ENCODE measurements around the gene IL11.
A peak's percentile ranks its signal among the peaks of the same experiment; 100 is the strongest.

Gene IL11

GRCh38 chr19:55390461-55390880 lies 20.2 kb upstream of the IL11 start:
- DNase-seq: peak; percentile 25

GRCh38 chr19:55389386-55390317 lies 19.4 kb upstream of the IL11 start:
- DNase-seq: no peak

GRCh38 chr19:55387736-55388497 lies 17.7 kb upstream of the IL11 start:
- DNase-seq: no peak

- no peak for DNase-seq
Measured at GRCh38 chr19:55386493-55386971, 16.3 kb upstream of the IL11 start.

GRCh38 chr19:55385724-55386492 lies 15.6 kb upstream of the IL11 start, which contains the start of gene RPL28:
Gene RPL28, plus strand, starts transcription at chr19:55385932. Its CDS starts 426 bp downstream, at chr19:55386358.
- peak; percentile 99 for DNase-seq

GRCh38 chr19:55384920-55385723 lies 14.9 kb upstream of the IL11 start:
- peak; percentile 97 for DNase-seq

- peak; percentile 70 for DNase-seq
Measured at GRCh38 chr19:55384131-55384919, 14.1 kb upstream of the IL11 start, which contains the start of gene TMEM238. Gene TMEM238, minus strand, starts transcription at chr19:55384292. Its CDS starts 33 bp downstream, at chr19:55384259.

GRCh38 chr19:55383279-55384130 lies 13.2 kb upstream of the IL11 start:
- DNase-seq: peak; percentile 57

GRCh38 chr19:55382522-55383054 lies 12.3 kb upstream of the IL11 start:
- DNase-seq: no peak

- DNase-seq: no peak
Measured at GRCh38 chr19:55382013-55382412, 11.8 kb upstream of the IL11 start.

GRCh38 chr19:55379174-55379573 lies 8.9 kb upstream of the IL11 start:
- no peak for DNase-seq

- DNase-seq: no peak
Measured at GRCh38 chr19:55377356-55378131, 7.3 kb upstream of the IL11 start.

GRCh38 chr19:55376241-55376933 lies 6.1 kb upstream of the IL11 start, which contains the start of gene TMEM190:
Gene TMEM190, plus strand, starts transcription at chr19:55376826. Its CDS starts 28 bp downstream, at chr19:55376854.
- DNase-seq: no peak

- DNase-seq: no peak
Measured at GRCh38 chr19:55373993-55374757, 3.9 kb upstream of the IL11 start.

GRCh38 chr19:55373306-55373992 lies 3.2 kb upstream of the IL11 start:
- DNase-seq: no peak

GRCh38 chr19:55372316-55373081 lies 2.2 kb upstream of the IL11 start:
- DNase-seq: no peak
